GM18526 (cell line): ENCODE results near the gene SRC.

ENCODE experiments used
- POLR2A ChIP-seq: IDR thresholded peaks from 3 replicates; pipeline ENCODE4 v1.6.1; 2011; ENCODE audit not compliant: insufficient read length; ENCODE audit errors: extremely low read depth

The SRC gene

GRCh38 chr20:37360391-37361115 lies 14.6 kb downstream of the SRC start:
- no peak for TF ChIP-seq POLR2A

GRCh38 chr20:37361336-37361735 lies 15.4 kb downstream of the SRC start:
- no peak for TF ChIP-seq POLR2A

- TF ChIP-seq POLR2A: no peak
These were observed 16.4 kb downstream of the SRC start for GRCh38 chr20:37362231-37362792.

GRCh38 chr20:37362821-37363220 lies 16.9 kb downstream of the SRC start:
- no peak for TF ChIP-seq POLR2A

GRCh38 chr20:37363221-37364012 lies 17.5 kb downstream of the SRC start:
- no peak for TF ChIP-seq POLR2A

- TF ChIP-seq POLR2A: no peak
These were observed 18.3 kb downstream of the SRC start for GRCh38 chr20:37364013-37364926.

GRCh38 chr20:37364927-37365272 lies 19.0 kb downstream of the SRC start:
- TF ChIP-seq POLR2A: no peak

- TF ChIP-seq POLR2A: no peak
These were observed 20.1 kb downstream of the SRC start for GRCh38 chr20:37365760-37366638.

- TF ChIP-seq POLR2A: no peak
These were observed 20.8 kb downstream of the SRC start for GRCh38 chr20:37366743-37367142.

- no peak for TF ChIP-seq POLR2A
These were observed 23.9 kb downstream of the SRC start for GRCh38 chr20:37369846-37370245.

GRCh38 chr20:37372441-37372840 lies 26.5 kb downstream of the SRC start:
- no peak for TF ChIP-seq POLR2A

- no peak for TF ChIP-seq POLR2A
These were observed 27.2 kb downstream of the SRC start for GRCh38 chr20:37373020-37373598.

- no peak for TF ChIP-seq POLR2A
These were observed 29.3 kb downstream of the SRC start for GRCh38 chr20:37375227-37375626.

GRCh38 chr20:37376324-37376723 lies 30.4 kb downstream of the SRC start:
- no peak for TF ChIP-seq POLR2A
